Central memory CD8-positive, alpha-beta T cell (primary cell): ENCODE data around the gene CD300LG.

ENCODE experiments used
- ATAC-seq: fragments of 150-1000 bp; cut with Tn5 transposase; replicated peaks from 2 replicates; pipeline ENCODE4 v1.10.0; 2022; ENCODE audit warnings: mild to moderate bottlenecking, moderate FRiP score, moderate number of reproducible peaks; ENCODE audit not compliant: poor library complexity, severe bottlenecking; ENCODE audit errors: extremely low read depth
- DNase-seq, 2 donors: peaks; one replicate each; pipeline ENCODE4 v3.0.0; 2021; ENCODE audit warnings: low spot score in 2 of 2
- H3K27ac Mint-ChIP-seq: one replicate; pipeline ENCODE4 v1.8.0; 2022; ENCODE audit warnings: low read depth, mild to moderate bottlenecking, moderate library complexity, mixed read lengths
- H3K27me3 Mint-ChIP-seq: one replicate; pipeline ENCODE4 v1.8.0; 2022; ENCODE audit warnings: mixed read lengths
- H3K36me3 Mint-ChIP-seq: one replicate; pipeline ENCODE4 v1.8.0; 2022; ENCODE audit warnings: mild to moderate bottlenecking, moderate library complexity, mixed read lengths; ENCODE audit not compliant: insufficient read depth
- H3K4me1 Mint-ChIP-seq: one replicate; pipeline ENCODE4 v1.8.0; 2022; ENCODE audit warnings: mixed read lengths
- H3K4me3 Mint-ChIP-seq: one replicate; pipeline ENCODE4 v1.8.0; 2022; ENCODE audit warnings: mild to moderate bottlenecking, moderate library complexity, mixed read lengths
- H3K9me3 Mint-ChIP-seq: one replicate; pipeline ENCODE4 v1.8.0; 2022; ENCODE audit warnings: mixed read lengths

Gene CD300LG

DNA sequence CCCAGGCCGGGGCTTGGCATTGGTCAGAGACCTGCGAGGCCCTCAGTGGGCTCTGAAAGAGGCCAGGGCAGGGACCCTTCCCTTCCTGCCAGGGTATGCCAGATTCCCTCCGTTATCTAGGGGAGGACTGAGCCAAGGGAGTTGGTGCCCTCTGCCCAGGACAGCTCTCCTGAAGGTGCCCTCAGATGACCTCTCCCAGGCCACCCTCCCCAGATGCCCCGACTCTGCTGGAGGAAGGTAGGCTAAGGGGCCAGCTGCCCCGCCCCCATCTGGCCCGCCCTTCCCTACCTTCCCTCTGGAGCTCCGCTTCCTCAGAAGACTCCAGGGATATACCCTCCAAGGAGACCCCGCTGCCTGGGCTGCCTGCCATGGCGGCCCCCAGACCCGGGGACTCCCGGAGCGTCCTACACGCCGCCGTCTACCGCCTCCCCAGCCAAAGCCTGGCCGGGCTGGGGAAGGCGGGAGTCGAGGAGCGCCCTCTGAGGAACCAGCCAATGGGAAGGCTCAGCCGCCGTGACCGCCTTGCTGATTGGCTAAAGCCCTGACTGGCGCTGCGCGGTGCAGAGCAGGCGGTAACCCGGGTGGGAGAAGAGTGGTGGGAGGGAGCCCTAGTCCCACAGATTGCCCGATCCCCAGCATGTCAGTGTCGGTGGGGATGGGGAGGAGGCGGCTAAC, 53.3 kb downstream of the CD300LG start:
- peaks cover 12% of the 10 kb centered on the region for H3K4me1 Mint-ChIP-seq
- peak overlapping the region; percentile 71 for H3K4me3 Mint-ChIP-seq
- H3K27ac Mint-ChIP-seq, result no peak overlapping the region
- peaks cover 74% of the 10 kb centered on the region for H3K27me3 Mint-ChIP-seq
- peaks cover 6% of the 10 kb centered on the region for H3K36me3 Mint-ChIP-seq
- ATAC-seq, result peak; percentile 86
- peak; percentile 50 to 51 for DNase-seq
- no peaks in the 10 kb centered on the region for H3K9me3 Mint-ChIP-seq

DNA sequence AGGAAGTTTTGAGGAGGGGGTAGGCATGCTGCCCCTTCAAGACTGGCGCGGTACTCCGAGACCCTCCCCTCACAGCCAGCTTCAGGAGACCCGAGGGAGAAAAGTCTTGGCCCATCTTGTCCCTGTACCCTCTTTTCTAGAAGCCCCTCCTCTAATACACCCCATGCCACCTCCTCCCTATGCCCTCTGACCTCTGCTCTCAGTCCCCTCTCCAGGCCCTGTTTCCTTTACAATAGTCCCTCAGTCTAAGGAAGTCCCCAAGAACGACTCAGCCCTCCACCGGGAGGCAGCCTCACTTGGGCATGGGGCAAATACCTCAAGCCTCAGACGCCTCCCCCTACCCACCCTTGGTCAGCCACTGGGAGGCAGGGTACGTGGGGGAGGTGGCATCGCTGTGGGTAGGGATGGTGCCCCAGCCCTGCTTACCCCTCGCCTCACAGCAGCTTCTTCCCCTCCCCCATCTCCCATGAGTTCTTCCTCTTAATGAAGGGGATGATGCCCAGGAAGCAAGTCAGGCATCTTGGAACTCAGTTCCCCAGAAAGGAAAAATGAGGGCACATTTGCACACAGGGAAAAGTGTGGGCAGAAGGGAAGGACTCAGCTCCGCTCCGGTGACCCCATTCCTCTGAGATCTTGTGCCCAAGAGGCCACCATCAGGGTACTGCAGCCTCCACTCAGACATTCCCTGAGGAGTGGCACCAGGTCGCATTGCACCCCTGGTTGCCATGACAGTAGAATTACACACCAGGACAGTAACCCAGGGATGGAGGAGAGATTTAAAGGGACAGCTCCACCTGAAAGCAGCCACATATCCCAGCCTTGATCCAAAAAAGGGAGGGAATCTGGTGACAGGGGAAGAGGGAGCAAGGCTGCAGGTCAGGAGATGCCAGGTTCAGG, 54.1 kb downstream of the CD300LG start:
- peaks cover 13% of the 10 kb centered on the region for H3K4me1 Mint-ChIP-seq
- no peak for DNase-seq

DNA sequence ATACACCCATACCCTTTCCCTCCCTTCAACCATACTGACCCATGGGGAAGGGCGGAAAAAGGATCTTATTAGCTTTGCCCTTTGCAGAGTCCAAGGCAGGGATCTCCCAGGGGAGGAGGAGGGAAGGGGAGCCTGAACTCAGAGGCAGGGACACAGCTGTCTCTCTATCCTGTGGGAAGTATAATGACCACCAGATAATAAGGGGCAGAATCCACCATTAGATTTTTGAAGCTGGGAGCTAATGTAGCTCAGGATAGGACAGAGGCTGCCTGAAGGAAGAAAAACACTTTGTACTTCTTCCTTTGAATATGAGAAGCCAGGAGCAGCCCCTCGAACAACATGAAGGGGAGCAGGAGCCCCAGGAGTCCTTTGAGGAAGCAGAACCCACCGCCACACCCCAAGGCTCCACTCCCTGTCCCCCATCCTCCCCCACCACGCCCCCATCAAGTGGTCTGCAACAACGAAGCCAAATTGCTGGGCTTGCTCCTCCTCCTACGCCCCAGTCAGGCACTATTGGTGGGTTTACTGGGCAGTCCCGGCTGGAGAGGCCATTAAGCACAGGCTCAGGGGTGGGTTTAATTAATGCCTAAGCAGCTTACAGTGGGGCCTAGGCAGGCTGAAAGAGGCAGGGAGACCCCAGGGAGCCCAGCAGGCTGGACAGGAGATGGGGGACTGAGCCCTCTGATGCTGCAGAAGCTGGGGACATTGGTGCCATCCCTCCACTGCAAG, 55.0 kb downstream of the CD300LG start:
- H3K9me3 Mint-ChIP-seq, result no peaks in the 10 kb centered on the region
- H3K4me3 Mint-ChIP-seq, result no peak overlapping the region
- H3K4me1 Mint-ChIP-seq, result peaks cover 22% of the 10 kb centered on the region
- no peak for DNase-seq
- ATAC-seq, result no peak
- H3K27ac Mint-ChIP-seq, result no peak overlapping the region
- peaks cover 69% of the 10 kb centered on the region for H3K27me3 Mint-ChIP-seq
- H3K36me3 Mint-ChIP-seq, result peaks cover 4% of the 10 kb centered on the region

More for the DNA sequence above, 54.1 kb downstream of the CD300LG start:
- ATAC-seq, result no peak
- H3K9me3 Mint-ChIP-seq, result no peaks in the 10 kb centered on the region
- H3K27me3 Mint-ChIP-seq, result peaks cover 69% of the 10 kb centered on the region
- H3K4me3 Mint-ChIP-seq, result peak overlapping the region; percentile 71
- peaks cover 6% of the 10 kb centered on the region for H3K36me3 Mint-ChIP-seq
- H3K27ac Mint-ChIP-seq, result no peak overlapping the region

DNA sequence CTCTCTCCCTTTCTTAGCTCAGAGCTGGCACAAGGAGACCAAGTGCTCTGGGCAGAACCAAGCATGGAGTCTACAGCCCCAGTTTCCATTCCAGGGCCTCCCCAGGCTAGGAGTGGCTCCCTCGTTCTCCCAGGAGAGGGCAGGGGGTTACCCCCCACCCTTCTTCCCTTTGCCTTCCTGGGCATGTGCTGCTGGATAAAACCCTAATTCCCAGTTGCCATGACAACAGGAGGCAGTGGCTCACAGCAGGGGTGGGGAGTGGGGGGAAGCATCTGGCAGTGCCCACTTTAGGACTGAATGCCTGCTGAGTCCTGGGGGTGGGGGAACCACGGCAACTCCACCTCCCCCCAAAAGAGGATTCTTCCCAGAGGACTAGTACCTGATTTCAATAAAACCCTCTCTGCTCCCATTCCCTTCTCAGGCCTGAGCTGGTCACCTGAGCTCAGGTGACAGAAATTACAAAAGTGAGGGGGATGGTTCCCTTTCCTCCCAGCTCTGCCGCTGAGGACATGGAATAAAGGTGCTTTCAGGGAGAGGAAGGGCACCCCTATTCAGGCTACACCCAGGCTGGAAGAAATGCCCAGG, 58.5 kb downstream of the CD300LG start:
- Mint-ChIP-seq H3K36me3 (peaks cover 3% of the 10 kb centered on the region), H3K4me3 (no peak overlapping the region), H3K27me3 (peaks cover 44% of the 10 kb centered on the region), H3K9me3 (no peaks in the 10 kb centered on the region), H3K4me1 (peaks cover 26% of the 10 kb centered on the region), H3K27ac (no peak overlapping the region)
- no peak for DNase-seq
- ATAC-seq, result no peak

DNA sequence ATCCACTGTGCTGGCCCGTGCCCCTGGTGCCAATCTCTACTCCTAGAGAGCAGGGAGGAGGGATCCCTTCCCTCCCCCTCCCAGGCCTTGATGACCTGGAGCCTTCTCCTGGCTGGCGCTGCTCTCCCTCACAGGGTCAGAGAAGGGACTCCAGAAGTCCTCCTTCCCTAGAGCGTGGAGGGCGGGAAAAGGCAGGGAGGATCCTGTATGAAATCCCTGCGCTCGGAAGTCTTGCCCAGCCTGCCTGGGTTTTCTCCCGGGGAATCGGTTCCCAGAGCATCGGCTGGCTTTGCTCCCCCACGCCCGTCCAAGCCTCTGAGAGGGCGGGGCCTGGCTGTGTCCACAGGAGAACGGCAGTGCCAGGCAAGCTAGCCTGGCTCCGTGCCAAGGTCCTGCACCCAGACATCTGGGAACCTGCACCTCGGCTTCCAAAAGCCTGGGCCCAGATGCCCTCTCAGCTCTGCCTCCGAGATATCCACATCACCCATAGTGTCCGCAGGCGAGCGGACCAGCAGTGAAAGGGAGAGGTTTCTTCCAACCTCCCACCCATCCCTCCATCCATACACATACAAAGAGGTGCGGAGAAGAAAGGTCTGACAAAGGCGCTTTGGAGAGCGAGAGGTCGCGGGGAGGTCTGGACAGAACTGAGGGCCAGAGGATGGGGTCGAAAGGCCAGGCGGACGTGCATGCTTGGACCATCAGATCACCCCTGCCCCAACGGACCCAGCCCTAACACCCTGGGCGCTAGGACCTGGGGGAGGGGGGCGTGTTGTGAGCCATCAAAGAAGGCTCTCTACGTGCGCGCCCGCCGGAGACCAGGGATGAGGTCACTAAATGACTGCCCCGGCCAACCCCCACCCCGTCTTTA, 59.2 kb downstream of the CD300LG start:
- H3K4me1 Mint-ChIP-seq, result peaks cover 19% of the 10 kb centered on the region
- H3K4me3 Mint-ChIP-seq, result peak overlapping the region; percentile 82
- H3K27me3 Mint-ChIP-seq, result peaks cover 38% of the 10 kb centered on the region
- H3K27ac Mint-ChIP-seq, result peak overlapping the region; percentile 76
- no peaks in the 10 kb centered on the region for H3K9me3 Mint-ChIP-seq
- ATAC-seq (no peak), DNase-seq (peak in 1 of 2 donors; percentile 29)
- H3K36me3 Mint-ChIP-seq, result peaks cover 2% of the 10 kb centered on the region

DNA sequence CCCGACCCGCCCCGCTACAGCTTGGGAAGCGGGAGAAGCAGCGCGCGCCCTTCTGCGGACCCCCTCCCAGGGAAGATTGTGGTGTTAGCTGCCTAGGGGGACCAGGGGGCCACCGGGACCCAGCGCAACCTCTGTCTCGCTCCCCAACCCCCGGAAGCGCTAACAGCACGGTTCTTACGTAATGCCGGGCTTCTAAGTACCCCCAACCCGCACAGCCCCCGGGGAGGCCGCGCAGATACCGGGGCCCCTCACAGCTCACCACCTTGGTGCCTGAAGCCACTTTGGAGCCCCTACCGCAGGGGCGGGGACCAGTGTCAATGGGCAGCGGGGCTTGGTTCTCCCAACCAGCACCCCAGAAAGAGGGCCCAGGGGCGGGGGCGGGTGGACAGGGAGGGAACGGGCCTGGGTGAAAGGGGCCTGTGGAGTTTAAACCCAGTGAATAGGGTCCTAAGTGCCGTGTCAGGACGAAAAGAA, 60.0 kb downstream of the CD300LG start:
- DNase-seq (no peak), ATAC-seq (peak; percentile 64)
- no peaks in the 10 kb centered on the region for H3K36me3 Mint-ChIP-seq
- peaks cover 16% of the 10 kb centered on the region for H3K4me1 Mint-ChIP-seq
- peak overlapping the region; percentile 76 for H3K27ac Mint-ChIP-seq
- peak overlapping the region; percentile 82 for H3K4me3 Mint-ChIP-seq
- peaks cover 31% of the 10 kb centered on the region for H3K27me3 Mint-ChIP-seq
- H3K9me3 Mint-ChIP-seq, result no peaks in the 10 kb centered on the region

DNA sequence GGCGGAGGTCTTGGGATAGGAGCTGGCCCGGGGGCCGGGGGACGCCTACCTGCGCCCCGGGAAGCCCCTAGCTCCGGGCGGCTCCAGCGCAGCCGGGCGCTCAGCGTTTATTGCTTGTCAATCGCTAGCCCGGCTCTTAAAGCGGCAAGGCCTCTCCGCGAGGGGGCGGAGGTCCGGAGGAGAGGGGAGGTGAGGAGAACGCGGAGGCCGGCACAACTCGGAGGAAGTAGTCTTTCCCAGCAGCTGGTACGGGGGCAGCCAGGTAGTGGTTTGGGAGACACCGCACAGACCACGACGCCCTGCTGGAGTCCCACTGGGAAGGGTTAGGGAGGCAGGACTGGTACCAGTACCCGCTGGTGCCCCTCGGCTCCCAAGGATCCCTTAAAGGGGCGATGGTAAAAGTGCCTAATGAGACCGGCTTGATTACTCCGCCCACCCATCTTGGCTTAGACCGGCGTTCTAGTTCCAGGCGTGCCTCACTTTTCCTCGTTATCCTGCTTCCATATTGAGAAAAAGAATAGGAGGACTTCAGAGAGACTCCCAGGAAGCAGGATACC, 60.5 kb downstream of the CD300LG start, which contains the start of gene MPP2:
MPP2 (minus strand) TSS at position 112 of the 557 bp plus-strand sequence. CDS start 3,076 bp downstream, outside the sequence.
- Mint-ChIP-seq H3K36me3 (no peaks in the 10 kb centered on the region), H3K4me3 (peak within 1 kb of the TSS; percentile 82), H3K27ac (peak within 1 kb of the TSS; percentile 76), H3K27me3 (peaks cover 29% of the 10 kb centered on the region), H3K4me1 (peaks cover 16% of the 10 kb centered on the region), H3K9me3 (no peaks in the 10 kb centered on the region)
- ATAC-seq (peak; percentile 49), DNase-seq (peak; percentile 24 to 45)

DNA sequence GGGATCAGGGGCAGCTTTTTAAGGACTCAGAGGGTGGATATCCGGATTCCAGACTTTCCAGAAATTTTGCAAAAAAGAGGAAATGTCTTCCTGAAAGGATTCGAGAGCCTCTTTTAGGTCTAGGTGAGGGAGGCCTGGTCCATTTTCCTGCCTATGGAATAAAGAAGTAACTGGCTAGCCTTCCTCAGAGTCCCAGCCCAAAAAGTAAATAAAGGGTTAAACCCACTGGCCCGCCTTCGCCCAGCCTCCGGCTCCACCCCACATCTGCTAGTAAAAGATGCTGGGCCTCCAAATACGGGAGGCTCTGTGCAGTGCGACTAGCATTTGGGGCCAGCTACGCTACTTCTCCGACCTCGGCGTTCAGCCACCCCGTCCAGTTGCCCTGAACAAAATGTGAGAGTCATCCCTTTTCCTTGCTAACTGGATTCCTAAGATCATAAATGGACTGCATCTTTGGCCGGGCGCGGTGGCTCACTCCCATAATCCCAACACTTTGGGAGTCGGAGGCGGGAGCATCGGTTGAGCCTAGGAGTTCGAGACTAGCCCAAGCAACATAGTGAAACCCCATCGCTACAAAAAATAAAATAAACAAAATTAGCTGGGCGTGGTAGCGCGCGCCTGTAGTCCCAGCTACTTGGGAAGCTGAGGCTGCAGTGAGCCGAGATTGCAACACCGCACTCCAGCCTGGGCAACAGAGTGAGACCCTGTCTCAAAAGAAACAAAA, 61.2 kb downstream of the CD300LG start:
- peaks cover 29% of the 10 kb centered on the region for H3K27me3 Mint-ChIP-seq
- H3K4me3 Mint-ChIP-seq, result peak overlapping the region; percentile 82
- no peaks in the 10 kb centered on the region for H3K9me3 Mint-ChIP-seq

DNA sequence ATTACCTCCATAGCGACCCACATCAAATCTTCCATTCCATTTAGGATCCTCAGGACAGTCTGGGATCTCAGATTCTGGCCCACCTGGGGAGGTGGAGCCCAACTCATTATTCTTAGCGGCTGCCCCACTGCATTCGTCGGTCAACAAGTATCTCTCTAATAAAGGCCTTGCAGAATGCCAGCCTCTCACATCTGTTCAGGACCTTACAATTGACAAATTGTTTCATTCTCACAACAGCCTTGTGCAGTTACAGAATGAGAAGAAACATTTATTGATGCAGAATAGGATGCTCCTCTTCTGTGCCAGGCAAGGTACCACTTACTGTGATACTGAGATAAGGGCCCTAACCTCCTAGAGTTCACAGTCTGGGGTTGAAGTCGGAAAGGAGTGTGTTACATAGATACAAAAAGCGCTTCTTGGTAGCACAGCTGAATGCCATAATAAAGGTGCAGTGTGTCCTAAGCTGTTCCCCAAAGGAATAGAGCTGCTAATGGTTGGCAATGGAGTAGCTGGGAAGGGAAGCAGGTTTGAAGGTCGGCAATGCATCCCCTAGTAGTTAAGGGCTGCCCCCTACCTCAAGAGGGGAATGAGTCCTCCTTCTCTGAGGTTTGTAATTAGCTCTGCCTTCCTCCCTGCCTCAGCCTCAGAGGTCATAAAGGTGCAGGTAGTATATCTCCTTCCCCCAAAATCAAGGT, 62.7 kb downstream of the CD300LG start:
- Mint-ChIP-seq H3K9me3 (no peaks in the 10 kb centered on the region), H3K27me3 (peaks cover 17% of the 10 kb centered on the region), H3K4me3 (no peak overlapping the region), H3K27ac (no peak overlapping the region), H3K4me1 (peaks cover 16% of the 10 kb centered on the region), H3K36me3 (no peaks in the 10 kb centered on the region)
- DNase-seq (no peak), ATAC-seq (no peak)

More for the DNA sequence above, 61.2 kb downstream of the CD300LG start:
- ATAC-seq (peak; percentile 44), DNase-seq (no peak)
- peaks cover 16% of the 10 kb centered on the region for H3K4me1 Mint-ChIP-seq
- H3K27ac Mint-ChIP-seq, result no peak overlapping the region
- H3K36me3 Mint-ChIP-seq, result no peaks in the 10 kb centered on the region

DNA sequence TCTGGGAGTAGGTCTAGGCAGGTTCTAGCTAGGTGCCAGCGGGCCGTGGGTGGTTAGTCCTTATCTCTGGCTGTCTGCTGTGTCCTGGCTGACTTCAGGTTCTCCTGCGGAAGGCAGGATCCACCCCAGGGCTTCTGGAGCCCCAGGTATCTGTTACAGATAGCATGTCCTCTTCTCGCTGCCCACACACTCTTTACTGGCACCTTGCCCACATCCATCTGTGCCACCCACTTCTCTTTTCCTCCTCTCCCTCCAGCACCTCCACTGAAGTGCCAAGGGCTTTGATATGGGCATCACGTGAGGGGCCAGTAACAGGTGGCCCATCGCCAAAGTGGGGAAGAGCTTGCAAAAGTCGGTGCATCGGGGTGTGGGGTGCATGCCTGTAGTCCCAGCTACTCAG, 64.9 kb downstream of the CD300LG start:
- no peak for ATAC-seq
- Mint-ChIP-seq H3K27me3 (peaks cover 4% of the 10 kb centered on the region), H3K4me3 (no peak overlapping the region), H3K27ac (no peak overlapping the region), H3K9me3 (no peaks in the 10 kb centered on the region), H3K36me3 (no peaks in the 10 kb centered on the region), H3K4me1 (peaks cover 8% of the 10 kb centered on the region)
- DNase-seq, result no peak
